ENCODE measurements around the gene CEP63.

CEP63 gene

DNA sequence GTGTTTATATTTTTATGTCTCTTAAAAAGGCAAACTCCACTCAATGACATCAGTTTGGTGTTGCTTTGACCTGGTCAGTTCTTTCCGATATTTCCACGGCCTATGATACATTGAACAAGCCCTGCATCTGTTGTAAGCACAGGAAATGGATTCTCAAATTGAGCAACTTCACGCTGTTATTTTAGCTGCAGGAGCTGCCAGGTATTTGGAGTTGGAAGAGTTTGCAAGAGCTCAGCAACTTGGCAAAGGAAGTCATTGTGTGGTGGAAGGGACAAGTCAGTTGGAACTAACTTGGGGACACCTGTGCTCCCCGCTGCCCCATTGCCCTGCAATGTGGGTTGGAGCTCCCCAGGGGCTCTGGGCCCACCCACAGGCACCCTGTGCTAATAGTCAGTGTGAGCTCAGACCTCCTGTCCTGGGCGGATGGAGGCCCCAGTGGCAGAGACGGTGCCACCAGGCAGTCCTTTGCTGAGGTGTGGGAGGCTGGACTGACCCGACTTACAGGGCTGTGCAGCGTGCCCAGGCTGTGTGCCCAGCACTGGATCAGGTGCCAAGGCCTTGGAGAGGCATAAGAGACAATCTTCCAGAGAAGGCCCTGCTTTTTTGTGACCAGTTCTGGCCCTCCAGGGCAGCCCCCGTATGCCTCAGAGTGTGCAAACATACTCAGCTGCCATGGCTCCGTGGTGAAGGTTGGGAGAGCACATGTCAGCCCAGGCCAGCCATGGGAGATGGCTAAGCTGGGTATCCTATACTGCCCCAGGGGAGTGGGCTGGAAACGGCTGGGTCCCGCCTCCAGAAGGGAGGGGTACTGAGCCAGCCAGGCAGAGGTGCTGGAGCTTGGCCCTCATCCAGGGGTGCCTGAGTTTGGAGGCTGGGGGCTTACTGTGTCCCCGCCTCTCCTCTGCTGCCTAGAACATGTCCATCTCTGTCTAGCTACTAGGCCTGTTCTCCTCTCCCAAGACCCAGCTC, 121.5 kb downstream of the CEP63 start:
- H3K27me3 ChIP-seq (replicated peaks; ENCODE audit: control insufficient read depth, insufficient read depth, low read length), result peaks cover 10% of the 10 kb centered on the region
- no peak overlapping the region for H3K4me3 ChIP-seq (replicated peaks; ENCODE audit: low read depth, low read length)
- TF ChIP-seq, protein P1, sequence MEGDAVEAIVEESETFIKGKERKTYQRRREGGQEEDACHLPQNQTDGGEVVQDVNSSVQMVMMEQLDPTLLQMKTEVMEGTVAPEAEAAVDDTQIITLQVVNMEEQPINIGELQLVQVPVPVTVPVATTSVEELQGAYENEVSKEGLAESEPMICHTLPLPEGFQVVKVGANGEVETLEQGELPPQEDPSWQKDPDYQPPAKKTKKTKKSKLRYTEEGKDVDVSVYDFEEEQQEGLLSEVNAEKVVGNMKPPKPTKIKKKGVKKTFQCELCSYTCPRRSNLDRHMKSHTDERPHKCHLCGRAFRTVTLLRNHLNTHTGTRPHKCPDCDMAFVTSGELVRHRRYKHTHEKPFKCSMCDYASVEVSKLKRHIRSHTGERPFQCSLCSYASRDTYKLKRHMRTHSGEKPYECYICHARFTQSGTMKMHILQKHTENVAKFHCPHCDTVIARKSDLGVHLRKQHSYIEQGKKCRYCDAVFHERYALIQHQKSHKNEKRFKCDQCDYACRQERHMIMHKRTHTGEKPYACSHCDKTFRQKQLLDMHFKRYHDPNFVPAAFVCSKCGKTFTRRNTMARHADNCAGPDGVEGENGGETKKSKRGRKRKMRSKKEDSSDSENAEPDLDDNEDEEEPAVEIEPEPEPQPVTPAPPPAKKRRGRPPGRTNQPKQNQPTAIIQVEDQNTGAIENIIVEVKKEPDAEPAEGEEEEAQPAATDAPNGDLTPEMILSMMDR (IDR thresholded peaks at IDR 0.05; ENCODE audit: insufficient read depth, low read length, poor library complexity, severe bottlenecking), result no peak
- no peak for DNase-seq (ENCODE audit: extremely low read depth, insufficient read length)
- no peaks in the 10 kb centered on the region for H3K36me3 ChIP-seq (ENCODE audit: control insufficient read depth, insufficient read depth, low read length)

DNA sequence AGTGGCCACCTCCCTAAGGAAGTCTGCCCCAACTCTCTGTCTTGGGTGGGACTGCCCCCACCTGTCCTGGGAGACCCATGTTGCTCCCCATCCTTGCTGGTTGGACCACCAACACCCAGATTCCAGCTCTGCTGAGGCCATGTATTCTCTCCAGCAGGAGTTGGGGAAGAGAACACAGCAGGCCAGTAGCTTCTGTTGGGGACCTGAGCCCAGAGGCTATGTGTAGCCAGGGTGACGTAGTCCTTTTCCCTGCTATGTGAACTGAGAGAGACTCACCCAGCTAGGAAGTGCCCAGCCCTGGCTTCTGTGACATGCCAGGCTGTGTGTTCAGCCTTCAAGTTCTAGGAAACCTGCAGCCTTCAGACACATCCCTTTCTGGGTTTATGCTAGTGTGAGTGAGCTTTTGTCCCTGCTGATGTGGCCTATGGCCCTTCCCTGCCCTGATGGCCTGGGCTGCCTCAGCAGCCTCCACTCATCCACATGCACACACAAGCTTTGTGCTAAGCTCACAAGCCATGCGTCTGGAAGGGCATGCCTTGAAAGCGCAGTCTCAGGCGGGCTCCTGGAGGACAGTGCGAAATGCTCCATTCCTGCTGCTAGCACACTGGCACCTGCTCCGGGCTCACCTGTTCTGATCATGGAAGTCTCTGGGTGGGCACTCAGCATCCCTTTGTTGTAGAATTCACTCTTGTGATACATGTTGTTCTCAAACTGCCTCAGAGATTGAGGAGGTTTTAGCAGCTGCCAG, 122.3 kb downstream of the CEP63 start:
- Histone ChIP-seq H3K36me3 (ENCODE audit: control insufficient read depth, insufficient read depth, low read length) (no peaks in the 10 kb centered on the region), H3K4me3 (replicated peaks; ENCODE audit: low read depth, low read length) (no peak overlapping the region), H3K27me3 (replicated peaks; ENCODE audit: control insufficient read depth, insufficient read depth, low read length) (peaks cover 10% of the 10 kb centered on the region)
- no peak for DNase-seq (ENCODE audit: extremely low read depth, insufficient read length)
- TF ChIP-seq, protein P1 (IDR thresholded peaks at IDR 0.05; ENCODE audit: insufficient read depth, low read length, poor library complexity, severe bottlenecking), result no peak

- Histone ChIP-seq H3K4me3 (replicated peaks; ENCODE audit: low read depth, low read length) (no peak overlapping the region), H3K27me3 (replicated peaks; ENCODE audit: control insufficient read depth, insufficient read depth, low read length) (peaks cover 10% of the 10 kb centered on the region), H3K36me3 (ENCODE audit: control insufficient read depth, insufficient read depth, low read length) (no peaks in the 10 kb centered on the region)
- TF ChIP-seq, protein P1 (IDR thresholded peaks at IDR 0.05; ENCODE audit: insufficient read depth, low read length, poor library complexity, severe bottlenecking), result no peak
- no peak for DNase-seq (ENCODE audit: extremely low read depth, insufficient read length)
Observed at GRCh38 chr3:134608771-134609435, 123.0 kb downstream of the CEP63 start.

- TF ChIP-seq, protein P1 (IDR thresholded peaks at IDR 0.05; ENCODE audit: insufficient read depth, low read length, poor library complexity, severe bottlenecking), result no peak
- no peak for DNase-seq (ENCODE audit: extremely low read depth, insufficient read length)
- Histone ChIP-seq H3K4me3 (replicated peaks; ENCODE audit: low read depth, low read length) (no peak overlapping the region), H3K36me3 (ENCODE audit: control insufficient read depth, insufficient read depth, low read length) (no peaks in the 10 kb centered on the region), H3K27me3 (replicated peaks; ENCODE audit: control insufficient read depth, insufficient read depth, low read length) (peaks cover 10% of the 10 kb centered on the region)
Observed at GRCh38 chr3:134609821-134610431, 124.1 kb downstream of the CEP63 start.
